ENCODE results near the gene SKP1. TPM values are rescaled to one million over a fixed set of nuclear protein-coding genes. Genes with fewer than 3 reads are reported as not detected.

SKP1 gene
- total and polyA plus RNA-seq, 9 of the 15 experiments (the other 6 are each of a cell fraction or from before 2014, with no cell fraction given), result 301 to 2,109 (median 639) TPM

- Histone ChIP-seq H3K36me3 (ENCODE audit: control insufficient read depth, insufficient read depth, low read length) (peaks cover 18% of the 10 kb centered on the region; the same call in 1 of the 3 replicates), H4K20me1 (replicated peaks; ENCODE audit: control insufficient read depth, insufficient read depth, low read length) (peaks cover 18% of the 10 kb centered on the region), H3K79me2 (ENCODE audit: control insufficient read depth, insufficient read depth, low read length) (no peaks in the 10 kb centered on the region), H3K27me3 (ENCODE audit: control insufficient read depth in 2 of 2, insufficient read depth in 2 of 2, low read length in 2 of 2) (no peaks in the 10 kb centered on the region), H3K4me1 (replicated peaks in 1 of 2; ENCODE audit: control insufficient read depth in 2 of 2, insufficient read depth in 2 of 2, low read length in 2 of 2) (peaks cover 0 to 19% of the 10 kb centered on the region in 2 experiments; a peak in 2 of 5 replicates), H2AFZ (ENCODE audit: low read depth, low read length) (no peak overlapping the region), H3K9me1 (ENCODE audit: control insufficient read depth, insufficient read depth, low read length) (peaks cover 7% of the 10 kb centered on the region), H3K4me3 (no peak overlapping the region), H3K4me2 (ENCODE audit: insufficient read depth, low read length) (no peak overlapping the region), H3K27ac (ENCODE audit: extremely low read depth, low read depth, low read length) (no peak overlapping the region), H3K9me3 (replicated peaks; ENCODE audit: control insufficient read depth, insufficient read depth, low read depth, low read length) (no peaks in the 10 kb centered on the region), H3K9ac (ENCODE audit: insufficient read depth in 1 of 2, low read depth in 2 of 2, low read length in 2 of 2) (peak overlapping the region in 1 of 2 experiments; percentile 10; a peak in 1 of 4 replicates)
- FAIRE-seq (no peak), DNase-seq (ENCODE audit: extremely low read depth in 1 of 4, low spot score in 3 of 4) (no peak), ATAC-seq (no peak)
- TF ChIP-seq ESRRB (CRISPR knock-in tag; IDR thresholded peaks at IDR 0.05; ENCODE audit: borderline replicate concordance) (no peak), NR2C2 (CRISPR knock-in tag; IDR thresholded peaks at IDR 0.05) (no peak), NR2C2 (tag; IDR thresholded peaks at IDR 0.05) (no peak), L3MBTL2 (IDR thresholded peaks at IDR 0.05) (no peak), GATAD2A (IDR thresholded peaks at IDR 0.05) (no peak), PPARD (CRISPR knock-in tag; IDR thresholded peaks at IDR 0.05) (no peak), NCOA4 (IDR thresholded peaks at IDR 0.05; ENCODE audit: partially characterized antibody) (no peak), GTF3C2 (IDR thresholded peaks at IDR 0.05; ENCODE audit: borderline replicate concordance, extremely low read depth, insufficient read length) (no peak), ILF3 (IDR thresholded peaks at IDR 0.05; ENCODE audit: borderline replicate concordance) (no peak), ZNF3 (CRISPR knock-in tag; IDR thresholded peaks at IDR 0.05) (no peak), ZNF740 (CRISPR knock-in tag; IDR thresholded peaks at IDR 0.05) (no peak), ZNF740 (tag; IDR thresholded peaks at IDR 0.05) (no peak), SREBF1 (IDR thresholded peaks at IDR 0.05; ENCODE audit: borderline replicate concordance, low read depth, low read length) (no peak), ZNF668 (CRISPR knock-in tag; IDR thresholded peaks at IDR 0.05) (no peak), LARP7 (IDR thresholded peaks at IDR 0.05) (no peak), BRD4 (IDR thresholded peaks at IDR 0.05) (no peak), SIN3B (IDR thresholded peaks at IDR 0.05; ENCODE audit: low read depth) (no peak)
- WGBS (ENCODE audit: insufficient coverage, low coverage, missing lambda C conversion rate), result 72% methylated on average over 18 of the region's 18 CpGs
- intact Hi-C loops (cut with micrococcal nuclease), result no loop called here
- BruUV-seq (replicated peaks), result no TSS peak
- in situ Hi-C loops (cut with MboI), result no loop called here
- ChIA-PET CTCF (ENCODE audit: low intra/inter-chr PET ratio) (no interaction called here), POLR2A (interaction anchor here (0.6 to 2.9 kb wide), 3 partner anchors 12 to 23 kb away, joined by 4 to 11 read pairs (median 4); no protein-coding TSS in a partner anchor)
These were observed 48.6 kb downstream of the SKP1 start for GRCh38 chr5:134127988-134128647.

All from K562 (cell line).